Naive B cell (primary cell): ENCODE measurements around the gene CACNA1D. TPM values are rescaled to one million over a fixed set of nuclear protein-coding genes. Genes with fewer than 3 reads are reported as not detected.

Experiments used
- ATAC-seq, 2 donors: fragments of 150-1000 bp; cut with Tn5 transposase; 2 replicates each; pipeline ENCODE4 v1.10.0; 2021; ENCODE audit warnings: low read depth in 2 of 2, mild to moderate bottlenecking in 2 of 2, moderate library complexity in 2 of 2
- DNase-seq: peaks from one replicate; pipeline ENCODE4 v3.0.0; 2022
- H3K27ac Mint-ChIP-seq, 6 donors: one replicate each; pipeline ENCODE4 v1.8.0; 2020 to 2022; ENCODE audit warnings: mild to moderate bottlenecking in 6 of 6, mixed read lengths in 6 of 6, moderate library complexity in 5 of 6, inconsistent platforms in 2 of 6
- H3K27me3 Mint-ChIP-seq, 3 donors: one replicate each; pipeline ENCODE4 v1.8.0; 2021 to 2022; ENCODE audit warnings: mixed read lengths in 3 of 3, mild to moderate bottlenecking in 1 of 3
- H3K36me3 Mint-ChIP-seq, 2 donors: one replicate each; pipeline ENCODE4 v1.8.0; 2020 to 2022; ENCODE audit warnings: mixed read lengths in 2 of 2, inconsistent platforms in 1 of 2, mild to moderate bottlenecking in 1 of 2
- H3K4me1 Mint-ChIP-seq, 3 donors: one replicate each; pipeline ENCODE4 v1.8.0; 2020 to 2022; ENCODE audit warnings: mixed read lengths in 3 of 3, inconsistent platforms in 1 of 3, mild to moderate bottlenecking in 1 of 3, moderate library complexity in 1 of 3
- H3K4me3 Mint-ChIP-seq, 8 donors: one replicate each; pipeline ENCODE4 v1.8.0; 2020 to 2022; ENCODE audit warnings: mild to moderate bottlenecking in 8 of 8, mixed read lengths in 8 of 8, moderate library complexity in 8 of 8, inconsistent platforms in 2 of 8
- H3K9me3 Mint-ChIP-seq, 7 donors: one replicate each; pipeline ENCODE4 v1.8.0; 2020 to 2022; ENCODE audit warnings: mixed read lengths in 7 of 7, mild to moderate bottlenecking in 5 of 7, inconsistent platforms in 2 of 7, moderate library complexity in 1 of 7
- polyA plus RNA-seq, 6 donors: library from polyadenylated mRNA; unstranded; fragments of 300-500 nt; fragmentation: Illumina TruSeq; gene quantifications; one replicate each; pipeline ENCODE4 v1.2.3, GENCODE V29; 2021; ENCODE audit warnings: low read depth in 6 of 6

The CACNA1D gene
- polyA plus RNA-seq, 6 donors from 2014 or later = not detected

GRCh38 chr3:53523346-53523745 is 28.9 kb downstream of the CACNA1D start:
- Mint-ChIP-seq H3K36me3 (no peaks in the 10 kb centered on the region), H3K27ac (no peak overlapping the region), H3K4me1 (no peaks in the 10 kb centered on the region), H3K4me3 (no peak overlapping the region), H3K27me3 (peaks cover 9 to 41% (median 32%) of the 10 kb centered on the region in 3 donors), H3K9me3 (no peaks in the 10 kb centered on the region)
- DNase-seq (no peak), ATAC-seq (no peak)

GRCh38 chr3:53524566-53524965 is 30.2 kb downstream of the CACNA1D start:
- no peak overlapping the region for H3K27ac Mint-ChIP-seq
- H3K27me3 Mint-ChIP-seq = peaks cover 9 to 48% (median 32%) of the 10 kb centered on the region in 3 donors
- DNase-seq (no peak), ATAC-seq (no peak)
- no peak overlapping the region for H3K4me3 Mint-ChIP-seq
- H3K36me3 Mint-ChIP-seq = no peaks in the 10 kb centered on the region
- no peaks in the 10 kb centered on the region for H3K9me3 Mint-ChIP-seq
- H3K4me1 Mint-ChIP-seq = no peaks in the 10 kb centered on the region

- no peaks in the 10 kb centered on the region for H3K36me3 Mint-ChIP-seq
- H3K27ac Mint-ChIP-seq = no peak overlapping the region
- DNase-seq (no peak), ATAC-seq (no peak)
- no peak overlapping the region for H3K4me3 Mint-ChIP-seq
- no peaks in the 10 kb centered on the region for H3K9me3 Mint-ChIP-seq
- H3K27me3 Mint-ChIP-seq = peaks cover 9 to 51% (median 41%) of the 10 kb centered on the region in 3 donors
- no peaks in the 10 kb centered on the region for H3K4me1 Mint-ChIP-seq
These were observed 31.6 kb downstream of the CACNA1D start for GRCh38 chr3:53525765-53526703.

GRCh38 chr3:53526704-53527055 is 32.3 kb downstream of the CACNA1D start:
- Mint-ChIP-seq H3K27me3 (peaks cover 15 to 58% (median 48%) of the 10 kb centered on the region in 3 donors), H3K36me3 (no peaks in the 10 kb centered on the region), H3K9me3 (no peaks in the 10 kb centered on the region), H3K27ac (no peak overlapping the region), H3K4me1 (no peaks in the 10 kb centered on the region), H3K4me3 (no peak overlapping the region)
- DNase-seq (no peak), ATAC-seq (no peak)

- no peak for ATAC-seq
- Mint-ChIP-seq H3K27ac (no peak overlapping the region), H3K4me1 (no peaks in the 10 kb centered on the region), H3K4me3 (no peak overlapping the region), H3K27me3 (peaks cover 18 to 45% (median 38%) of the 10 kb centered on the region in 3 donors), H3K36me3 (no peaks in the 10 kb centered on the region), H3K9me3 (no peaks in the 10 kb centered on the region)
- no peak for DNase-seq
These were observed 35.8 kb downstream of the CACNA1D start for GRCh38 chr3:53530205-53530604.

- ATAC-seq (no peak), DNase-seq (no peak)
- no peak overlapping the region for H3K27ac Mint-ChIP-seq
- no peaks in the 10 kb centered on the region for H3K9me3 Mint-ChIP-seq
- H3K4me1 Mint-ChIP-seq = no peaks in the 10 kb centered on the region
- H3K4me3 Mint-ChIP-seq = no peak overlapping the region
- no peaks in the 10 kb centered on the region for H3K36me3 Mint-ChIP-seq
- H3K27me3 Mint-ChIP-seq = peaks cover 10 to 40% (median 30%) of the 10 kb centered on the region in 3 donors
These were observed 37.3 kb downstream of the CACNA1D start for GRCh38 chr3:53531749-53532148.

GRCh38 chr3:53533472-53533871 is 39.1 kb downstream of the CACNA1D start:
- Mint-ChIP-seq H3K27ac (no peak overlapping the region), H3K4me1 (no peaks in the 10 kb centered on the region), H3K36me3 (no peaks in the 10 kb centered on the region), H3K9me3 (no peaks in the 10 kb centered on the region), H3K4me3 (no peak overlapping the region), H3K27me3 (peaks cover 12 to 40% (median 28%) of the 10 kb centered on the region in 3 donors)
- DNase-seq (no peak), ATAC-seq (no peak)

GRCh38 chr3:53534216-53534615 is 39.8 kb downstream of the CACNA1D start:
- Mint-ChIP-seq H3K27me3 (peaks cover 15 to 40% (median 32%) of the 10 kb centered on the region in 3 donors), H3K4me1 (no peaks in the 10 kb centered on the region), H3K4me3 (peak overlapping the region in 1 of 8 donors; percentile 27), H3K36me3 (no peaks in the 10 kb centered on the region), H3K9me3 (no peaks in the 10 kb centered on the region), H3K27ac (no peak overlapping the region)
- ATAC-seq (no peak), DNase-seq (no peak)

GRCh38 chr3:53534676-53535400 is 40.4 kb downstream of the CACNA1D start:
- H3K4me1 Mint-ChIP-seq = no peaks in the 10 kb centered on the region
- no peak overlapping the region for H3K27ac Mint-ChIP-seq
- peaks cover 22 to 40% (median 34%) of the 10 kb centered on the region in 3 donors for H3K27me3 Mint-ChIP-seq
- H3K9me3 Mint-ChIP-seq = no peaks in the 10 kb centered on the region
- H3K36me3 Mint-ChIP-seq = no peaks in the 10 kb centered on the region
- DNase-seq (no peak), ATAC-seq (no peak)
- H3K4me3 Mint-ChIP-seq = peak overlapping the region in 1 of 8 donors; percentile 11

- ATAC-seq (no peak), DNase-seq (no peak)
- Mint-ChIP-seq H3K36me3 (no peaks in the 10 kb centered on the region), H3K9me3 (no peaks in the 10 kb centered on the region), H3K27ac (no peak overlapping the region), H3K4me3 (no peak overlapping the region), H3K27me3 (peaks cover 18 to 31% (median 30%) of the 10 kb centered on the region in 3 donors), H3K4me1 (no peaks in the 10 kb centered on the region)
These were observed 41.9 kb downstream of the CACNA1D start for GRCh38 chr3:53536282-53536681.

GRCh38 chr3:53544357-53544756 is 49.9 kb downstream of the CACNA1D start:
- Mint-ChIP-seq H3K9me3 (no peaks in the 10 kb centered on the region), H3K36me3 (no peaks in the 10 kb centered on the region), H3K27ac (no peak overlapping the region), H3K27me3 (peaks cover 15 to 56% (median 21%) of the 10 kb centered on the region in 3 donors), H3K4me1 (no peaks in the 10 kb centered on the region), H3K4me3 (no peak overlapping the region)
- no peak for ATAC-seq
- DNase-seq = no peak

- H3K4me1 Mint-ChIP-seq = no peaks in the 10 kb centered on the region
- H3K4me3 Mint-ChIP-seq = no peak overlapping the region
- no peaks in the 10 kb centered on the region for H3K9me3 Mint-ChIP-seq
- H3K27me3 Mint-ChIP-seq = peaks cover 11 to 56% (median 16%) of the 10 kb centered on the region in 3 donors
- no peaks in the 10 kb centered on the region for H3K36me3 Mint-ChIP-seq
- no peak for DNase-seq
- no peak for ATAC-seq
- H3K27ac Mint-ChIP-seq = no peak overlapping the region
These were observed 51.0 kb downstream of the CACNA1D start for GRCh38 chr3:53545310-53545995.

GRCh38 chr3:53545996-53546359 is 51.6 kb downstream of the CACNA1D start:
- no peak for DNase-seq
- no peak for ATAC-seq
- H3K9me3 Mint-ChIP-seq = no peaks in the 10 kb centered on the region
- H3K4me1 Mint-ChIP-seq = no peaks in the 10 kb centered on the region
- peaks cover 11 to 56% (median 16%) of the 10 kb centered on the region in 3 donors for H3K27me3 Mint-ChIP-seq
- H3K4me3 Mint-ChIP-seq = no peak overlapping the region
- H3K36me3 Mint-ChIP-seq = no peaks in the 10 kb centered on the region
- no peak overlapping the region for H3K27ac Mint-ChIP-seq
